ENCODE data around the gene STPG4. TPM values are rescaled to one million over a fixed set of nuclear protein-coding genes. Genes with fewer than 3 reads are reported as not detected.

Gene STPG4
- total and polyA plus RNA-seq, 10 donors, result 0.19 to 2.2 (median 0.89) TPM; not detected in 3

DNA sequence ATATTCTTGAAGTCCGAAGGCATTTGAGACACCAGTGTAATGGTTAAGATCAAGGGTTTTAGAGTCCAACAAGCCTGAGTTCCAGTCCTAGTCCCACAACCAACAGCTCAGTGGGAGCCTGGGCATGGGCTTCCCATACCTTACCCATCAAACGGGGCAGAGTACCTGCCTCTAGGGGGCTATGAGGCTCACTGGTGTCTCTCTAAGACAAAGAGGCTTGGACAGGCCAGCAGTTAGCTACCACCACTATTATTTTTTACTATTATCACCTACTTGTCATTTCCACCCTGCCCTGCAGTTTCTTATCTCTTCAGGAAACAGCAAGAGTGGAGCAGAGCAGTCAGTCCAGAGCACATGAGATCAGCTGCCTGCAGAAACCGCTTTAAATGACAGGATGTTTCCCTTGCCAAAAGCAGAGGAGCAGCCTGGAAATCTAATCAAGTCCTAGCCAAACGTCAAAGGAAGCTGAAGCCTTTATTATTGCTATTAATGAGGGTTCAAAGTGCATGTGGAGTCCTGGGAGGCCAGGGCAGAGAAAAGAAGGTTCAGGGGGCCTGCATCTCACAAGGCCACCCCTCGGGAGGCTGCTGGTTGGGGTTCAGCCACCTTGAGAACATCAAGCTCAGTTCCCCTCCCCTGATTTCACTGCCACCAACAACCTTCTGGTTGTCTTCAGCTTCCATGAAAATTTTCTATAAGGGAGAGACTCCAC, 66.6 kb downstream of the STPG4 start:
- Histone ChIP-seq H3K4me1 (peaks cover 16 to 77% (median 62%) of the 10 kb centered on the region in 6 donors), H3K27ac (peak overlapping the region; percentile 3 to 78 (median 68)), H3K4me3 (no peak overlapping the region), H3K9me3 (no peaks in the 10 kb centered on the region), H3K36me3 (no peaks in the 10 kb centered on the region), H3K27me3 (replicated peaks in 1 of 7) (no peaks in the 10 kb centered on the region)
- intact Hi-C loops (cut with DNase I; ENCODE audit: low total_unique reads), result no loop called here
- 40 to 66% (median 56%) methylated on average over 5 of the region's 5 CpGs for WGBS, 5 donors
- DNase-seq, result peak; percentile 54
- TF ChIP-seq POLR2A (IDR thresholded peaks at IDR 0.05), result no peak
- peak in 1 of 3 donors; percentile 81 for TF ChIP-seq POLR2AphosphoS5 (IDR thresholded peaks at IDR 0.05)

GRCh38 chr2:47087051-47087450, 68.1 kb downstream of the STPG4 start:
- TF ChIP-seq POLR2A (IDR thresholded peaks at IDR 0.05) (no peak), POLR2AphosphoS5 (IDR thresholded peaks at IDR 0.05) (no peak)
- TF ChIP-seq, protein P1, sequence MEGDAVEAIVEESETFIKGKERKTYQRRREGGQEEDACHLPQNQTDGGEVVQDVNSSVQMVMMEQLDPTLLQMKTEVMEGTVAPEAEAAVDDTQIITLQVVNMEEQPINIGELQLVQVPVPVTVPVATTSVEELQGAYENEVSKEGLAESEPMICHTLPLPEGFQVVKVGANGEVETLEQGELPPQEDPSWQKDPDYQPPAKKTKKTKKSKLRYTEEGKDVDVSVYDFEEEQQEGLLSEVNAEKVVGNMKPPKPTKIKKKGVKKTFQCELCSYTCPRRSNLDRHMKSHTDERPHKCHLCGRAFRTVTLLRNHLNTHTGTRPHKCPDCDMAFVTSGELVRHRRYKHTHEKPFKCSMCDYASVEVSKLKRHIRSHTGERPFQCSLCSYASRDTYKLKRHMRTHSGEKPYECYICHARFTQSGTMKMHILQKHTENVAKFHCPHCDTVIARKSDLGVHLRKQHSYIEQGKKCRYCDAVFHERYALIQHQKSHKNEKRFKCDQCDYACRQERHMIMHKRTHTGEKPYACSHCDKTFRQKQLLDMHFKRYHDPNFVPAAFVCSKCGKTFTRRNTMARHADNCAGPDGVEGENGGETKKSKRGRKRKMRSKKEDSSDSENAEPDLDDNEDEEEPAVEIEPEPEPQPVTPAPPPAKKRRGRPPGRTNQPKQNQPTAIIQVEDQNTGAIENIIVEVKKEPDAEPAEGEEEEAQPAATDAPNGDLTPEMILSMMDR (IDR thresholded peaks at IDR 0.05 in 8 of 11, conservative IDR thresholded peaks at IDR 0.05 in 3 of 11), result no peak
- 73 to 86% (median 76%) methylated on average over 1 to 3 of the region's 3 CpGs for WGBS, 5 donors
- intact Hi-C loops (cut with DNase I; ENCODE audit: low total_unique reads), result no loop called here
- H3K27me3 ChIP-seq (replicated peaks in 1 of 7), result no peaks in the 10 kb centered on the region
- no peak overlapping the region for H3K4me3 ChIP-seq
- H3K36me3 ChIP-seq, result no peaks in the 10 kb centered on the region
- H3K9me3 ChIP-seq, result no peaks in the 10 kb centered on the region
- H3K27ac ChIP-seq, result peak overlapping the region; percentile 42 to 81 (median 72)
- peaks cover 16 to 83% (median 71%) of the 10 kb centered on the region in 6 donors for H3K4me1 ChIP-seq
- peak; percentile 61 for DNase-seq

GRCh38 chr2:47086571-47086970, 68.5 kb downstream of the STPG4 start:
- no peaks in the 10 kb centered on the region for H3K36me3 ChIP-seq
- TF ChIP-seq, protein P1 (IDR thresholded peaks at IDR 0.05 in 8 of 11, conservative IDR thresholded peaks at IDR 0.05 in 3 of 11), result no peak
- peak in 1 of 3 donors; percentile 41 for TF ChIP-seq POLR2A (IDR thresholded peaks at IDR 0.05)
- peak in 1 of 3 donors; percentile 39 for TF ChIP-seq POLR2AphosphoS5 (IDR thresholded peaks at IDR 0.05)
- 44 to 91% (median 73%) methylated on average over 6 of the region's 6 CpGs for whole genome bisulfite sequencing, 5 donors

GRCh38 chr2:47086054-47086471, 69.0 kb downstream of the STPG4 start:
- Histone ChIP-seq H3K36me3 (no peaks in the 10 kb centered on the region), H3K27ac (peak overlapping the region; percentile 42 to 81 (median 72)), H3K4me3 (peak overlapping the region in 1 of 8 donors; percentile 30), H3K27me3 (replicated peaks in 1 of 7) (no peaks in the 10 kb centered on the region), H3K9me3 (no peaks in the 10 kb centered on the region), H3K4me1 (peaks cover 11 to 75% (median 66%) of the 10 kb centered on the region in 6 donors)
- TF ChIP-seq, protein P1 (IDR thresholded peaks at IDR 0.05 in 8 of 11, conservative IDR thresholded peaks at IDR 0.05 in 3 of 11), result no peak
- peak in 2 of 3 donors; percentile 38 to 65 for TF ChIP-seq POLR2AphosphoS5 (IDR thresholded peaks at IDR 0.05)
- intact Hi-C loops (cut with DNase I; ENCODE audit: low total_unique reads), result no loop called here
- DNase-seq, result peak; percentile 71
- WGBS, 5 donors, result 25 to 44% (median 31%) methylated on average over 9 of the region's 9 CpGs

More at GRCh38 chr2:47086571-47086970, 68.5 kb downstream of the STPG4 start:
- no peaks in the 10 kb centered on the region for H3K9me3 ChIP-seq
- intact Hi-C loops (cut with DNase I; ENCODE audit: low total_unique reads), result no loop called here
- H3K27me3 ChIP-seq (replicated peaks in 1 of 7), result no peaks in the 10 kb centered on the region
- peaks cover 16 to 80% (median 70%) of the 10 kb centered on the region in 6 donors for H3K4me1 ChIP-seq
- DNase-seq, result peak; percentile 47
- no peak overlapping the region for H3K4me3 ChIP-seq
- H3K27ac ChIP-seq, result peak overlapping the region; percentile 42 to 81 (median 72)

All from spleen (tissue), 11 donors.